Tibial artery (tissue), 4 donors: ENCODE results near the gene C4BPA.

Source experiments
- DNase-seq, 2 donors: peaks; one replicate each; pipeline ENCODE4 v3.0.0-alpha.2; 2019
- H3K27ac ChIP-seq, 2 donors: fragments of 200-600 bp; sonication (generic) in 1 of 2; 1 replicate in 1 of 2; 2 replicates in 1 of 2; pipeline ENCODE4 v1.5.1; 2018 to 2019; ENCODE audit warnings: mild to moderate bottlenecking in 1 of 2
- H3K27me3 ChIP-seq, 2 donors: fragments of 200-600 bp; sonication (generic) in 1 of 2; one replicate each; pipeline versions ENCODE4 v1.5.1 to v1.6.0; 2016 to 2019
- H3K36me3 ChIP-seq, 3 donors: fragments of 200-600 bp; sonication (generic) in 2 of 3; one replicate each; pipeline ENCODE4 v1.5.1; 2016 to 2019; ENCODE audit warnings: mild to moderate bottlenecking in 2 of 3
- H3K4me1 ChIP-seq, 4 donors: fragments of 200-600 bp; sonication (generic) in 2 of 4; 1 replicate in 3 of 4; 2 replicates in 1 of 4; pipeline ENCODE4 v1.5.1; 2016 to 2019
- H3K4me3 ChIP-seq, 2 donors: fragments of 200-600 bp; sonication (generic) in 1 of 2; 1 replicate in 1 of 2; 2 replicates in 1 of 2; pipeline ENCODE4 v1.5.1; 2018 to 2019; ENCODE audit warnings: mild to moderate bottlenecking in 2 of 2
- H3K9me3 ChIP-seq, 3 donors: fragments of 200-600 bp; sonication (generic) in 1 of 3; one replicate each; pipeline ENCODE4 v1.5.1; 2016 to 2019
- intact Hi-C: fragments of 100-400 bp; cut with DNase I; formaldehyde crosslinking; loops from one replicate; pipeline ENCODE4 v1.15.0; 2023; ENCODE audit warnings: low total_unique reads
- TF ChIP-seq, protein P1 (sequence below), 2 experiments: fragments of 200-600 bp in 1 of 2; fragments of 450-650 bp in 1 of 2; IDR thresholded peaks; one replicate each; pipeline ENCODE4 v1.5.1; 2017 to 2019; ENCODE audit warnings: antibody characterized with exemption in 2 of 2, mild to moderate bottlenecking in 1 of 2, moderate library complexity in 1 of 2

C4BPA gene

DNA sequence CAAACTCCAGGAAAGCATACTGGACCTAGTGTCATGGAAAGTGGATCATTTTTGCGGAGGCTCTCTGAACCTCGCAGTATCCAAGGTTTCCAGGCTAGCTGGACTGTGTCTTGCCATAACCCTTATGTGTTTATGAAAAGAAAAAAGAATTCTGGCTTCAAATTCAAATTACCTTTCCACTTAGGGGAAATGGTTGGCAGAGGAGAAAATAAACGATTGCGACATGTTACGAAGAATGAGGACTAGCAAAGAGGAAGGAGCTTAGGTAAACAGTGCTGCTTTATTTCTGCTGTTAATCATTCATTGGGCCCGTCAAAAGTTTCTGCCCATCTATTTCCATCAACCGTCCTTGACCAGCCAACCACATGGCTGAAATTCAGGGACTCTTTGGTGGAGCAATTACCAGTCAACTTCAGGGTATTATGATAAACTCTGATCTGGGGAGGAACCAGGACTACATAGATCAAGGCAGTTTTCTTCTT is at the start of gene C4BPA:
TSS of gene C4BPA (plus strand) at position 342 of the 482 bp plus-strand sequence. CDS start 8,793 bp downstream, outside the sequence.
- no peaks in the 10 kb centered on the region for H3K9me3 ChIP-seq
- H3K4me3 ChIP-seq, result no peak within 1 kb of the TSS
- H3K27ac ChIP-seq, result no peak within 1 kb of the TSS
- peaks cover 0 to under 1% of the 10 kb centered on the region in 2 donors for H3K27me3 ChIP-seq
- TF ChIP-seq, protein P1, sequence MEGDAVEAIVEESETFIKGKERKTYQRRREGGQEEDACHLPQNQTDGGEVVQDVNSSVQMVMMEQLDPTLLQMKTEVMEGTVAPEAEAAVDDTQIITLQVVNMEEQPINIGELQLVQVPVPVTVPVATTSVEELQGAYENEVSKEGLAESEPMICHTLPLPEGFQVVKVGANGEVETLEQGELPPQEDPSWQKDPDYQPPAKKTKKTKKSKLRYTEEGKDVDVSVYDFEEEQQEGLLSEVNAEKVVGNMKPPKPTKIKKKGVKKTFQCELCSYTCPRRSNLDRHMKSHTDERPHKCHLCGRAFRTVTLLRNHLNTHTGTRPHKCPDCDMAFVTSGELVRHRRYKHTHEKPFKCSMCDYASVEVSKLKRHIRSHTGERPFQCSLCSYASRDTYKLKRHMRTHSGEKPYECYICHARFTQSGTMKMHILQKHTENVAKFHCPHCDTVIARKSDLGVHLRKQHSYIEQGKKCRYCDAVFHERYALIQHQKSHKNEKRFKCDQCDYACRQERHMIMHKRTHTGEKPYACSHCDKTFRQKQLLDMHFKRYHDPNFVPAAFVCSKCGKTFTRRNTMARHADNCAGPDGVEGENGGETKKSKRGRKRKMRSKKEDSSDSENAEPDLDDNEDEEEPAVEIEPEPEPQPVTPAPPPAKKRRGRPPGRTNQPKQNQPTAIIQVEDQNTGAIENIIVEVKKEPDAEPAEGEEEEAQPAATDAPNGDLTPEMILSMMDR (IDR thresholded peaks at IDR 0.05), result no peak
- no peak for DNase-seq
- no peaks in the 10 kb centered on the region for H3K36me3 ChIP-seq
- intact Hi-C loops, result no loop called here
- H3K4me1 ChIP-seq, result no peaks in the 10 kb centered on the region

DNA sequence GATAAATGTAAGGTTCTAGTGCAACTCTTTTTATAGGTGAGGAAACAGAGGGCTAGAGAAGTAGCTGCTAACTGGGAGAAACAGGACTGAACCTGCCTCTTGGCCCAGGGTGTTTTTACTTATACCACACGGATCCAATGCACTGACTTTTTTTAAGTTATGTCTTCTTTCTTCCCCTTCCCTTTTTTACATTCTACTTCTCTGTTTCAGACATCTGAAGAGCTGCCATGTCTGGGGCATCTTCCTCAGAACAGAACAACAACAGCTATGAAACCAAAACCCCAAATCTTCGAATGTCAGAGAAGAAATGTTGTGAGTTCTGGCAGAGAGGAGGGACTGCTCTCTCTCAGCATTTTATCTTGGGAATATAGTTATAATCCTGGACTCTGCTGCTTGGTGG is 49.5 kb upstream of the C4BPA start:
- intact Hi-C loops, result no loop called here
- H3K4me3 ChIP-seq, result no peak overlapping the region

DNA sequence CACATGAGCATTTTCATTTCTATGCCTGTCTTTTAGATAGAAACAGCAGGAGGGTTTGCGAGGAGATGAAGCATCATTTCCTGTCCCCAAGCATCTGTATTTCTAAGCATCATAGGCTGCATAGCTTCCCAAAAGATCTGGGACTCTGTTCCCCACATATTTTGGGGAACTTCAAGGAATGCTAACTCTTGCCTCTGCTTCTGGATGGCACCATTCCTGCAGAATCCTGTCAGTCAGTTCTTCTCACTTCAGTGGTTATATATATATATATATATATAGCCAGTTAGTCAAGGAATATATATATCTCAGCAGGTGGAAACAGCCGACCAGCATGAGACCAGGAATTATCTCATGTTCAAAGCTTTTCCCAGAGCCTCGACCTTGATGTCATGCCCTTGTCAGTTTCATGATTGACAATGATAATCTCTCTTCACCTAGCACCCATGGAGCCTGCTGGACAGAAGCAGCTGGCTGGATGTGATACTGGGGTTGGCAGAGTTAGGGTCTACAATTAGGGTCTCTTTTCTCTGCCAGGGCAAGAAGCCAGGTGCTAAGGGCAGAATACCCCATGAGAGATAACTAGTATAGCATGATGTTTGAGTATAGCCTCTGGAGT is 48.5 kb upstream of the C4BPA start:
- no peaks in the 10 kb centered on the region for H3K36me3 ChIP-seq
- H3K4me3 ChIP-seq, result no peak overlapping the region
- H3K4me1 ChIP-seq, result peaks cover 0 to 23% (median 10%) of the 10 kb centered on the region in 4 donors
- no peak overlapping the region for H3K27ac ChIP-seq
- intact Hi-C loops, result no loop called here
- TF ChIP-seq, protein P1 (IDR thresholded peaks at IDR 0.05), result no peak
- no peaks in the 10 kb centered on the region for H3K9me3 ChIP-seq
- no peak for DNase-seq
- no peaks in the 10 kb centered on the region for H3K27me3 ChIP-seq

More for the DNA sequence above, 49.5 kb upstream of the C4BPA start:
- TF ChIP-seq, protein P1 (IDR thresholded peaks at IDR 0.05), result no peak
- no peaks in the 10 kb centered on the region for H3K27me3 ChIP-seq
- no peak for DNase-seq
- H3K27ac ChIP-seq, result peak overlapping the region; percentile 81 to 90
- peaks cover 0 to 25% (median 14%) of the 10 kb centered on the region in 4 donors for H3K4me1 ChIP-seq
- H3K9me3 ChIP-seq, result no peaks in the 10 kb centered on the region
- no peaks in the 10 kb centered on the region for H3K36me3 ChIP-seq

DNA sequence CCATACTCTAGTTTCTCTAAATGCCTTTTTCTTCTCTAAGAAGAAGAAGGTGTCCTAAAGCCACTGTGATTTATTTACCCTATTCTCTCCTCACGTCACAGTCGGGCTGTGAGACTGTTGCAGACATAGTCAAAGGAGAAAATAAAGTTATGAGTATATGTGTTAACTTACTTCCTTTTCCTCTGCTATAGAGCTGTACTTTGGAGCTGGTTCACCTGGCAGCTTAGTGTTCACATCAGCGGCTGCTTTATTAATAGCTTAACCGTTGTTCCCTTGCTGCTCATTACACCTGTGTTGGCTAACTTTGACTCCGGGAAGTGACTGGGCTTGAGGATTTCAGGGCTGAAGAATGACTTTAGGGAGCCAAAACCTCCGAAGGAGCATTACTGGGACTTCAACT is 47.4 kb upstream of the C4BPA start:
- TF ChIP-seq, protein P1 (IDR thresholded peaks at IDR 0.05), result no peak
- no peaks in the 10 kb centered on the region for H3K27me3 ChIP-seq
- intact Hi-C loops, result no loop called here
- H3K27ac ChIP-seq, result no peak overlapping the region
- H3K36me3 ChIP-seq, result peaks cover 4 to 5% (median 4%) of the 10 kb centered on the region in 3 donors
- H3K4me1 ChIP-seq, result peaks cover 0 to 17% (median 8%) of the 10 kb centered on the region in 4 donors
- DNase-seq, result no peak
- H3K9me3 ChIP-seq, result no peaks in the 10 kb centered on the region
- H3K4me3 ChIP-seq, result no peak overlapping the region

DNA sequence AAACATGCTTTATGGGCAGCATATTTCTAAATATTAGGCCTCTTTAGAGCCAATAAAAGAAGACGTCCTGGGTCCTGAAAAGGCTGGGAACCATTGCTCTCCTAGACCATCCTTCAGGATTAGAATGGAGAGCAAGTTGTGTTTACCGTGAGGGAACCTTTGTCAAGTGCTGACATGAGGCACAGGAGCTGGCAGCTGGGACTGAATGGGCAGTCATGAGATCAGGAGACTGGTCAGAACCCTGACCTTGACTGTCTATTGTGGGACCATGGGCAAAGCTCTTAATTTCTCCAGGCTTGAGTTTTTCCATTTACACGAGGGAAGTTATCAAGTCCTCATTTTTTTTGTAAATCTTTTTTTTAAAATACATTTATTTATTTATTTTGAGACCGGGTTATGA is 45.8 kb upstream of the C4BPA start:
- Histone ChIP-seq H3K4me1 (peaks cover 0 to 8% (median 0%) of the 10 kb centered on the region in 4 donors), H3K4me3 (no peak overlapping the region), H3K9me3 (no peaks in the 10 kb centered on the region), H3K36me3 (peaks cover 9 to 21% (median 19%) of the 10 kb centered on the region in 3 donors), H3K27me3 (no peaks in the 10 kb centered on the region), H3K27ac (no peak overlapping the region)
- no peak for DNase-seq
- intact Hi-C loops, result no loop called here
- TF ChIP-seq, protein P1 (IDR thresholded peaks at IDR 0.05), result no peak
